Effector memory CD8-positive, alpha-beta T cell (primary cell): Measurements from ENCODE around the gene LSM7.
A peak's percentile ranks its signal among the peaks of the same experiment; 100 is the strongest.
"Not testable (repeated sequence)": the region's sequence is repeated elsewhere in the genome, so short reads cannot be mapped to it uniquely, and the experiment has no call there.

Experiments used
- ATAC-seq: fragments of 150-1000 bp; cut with Tn5 transposase; replicated peaks from 2 replicates; pipeline ENCODE4 v1.10.0; 2021; ENCODE audit warnings: mild to moderate bottlenecking, moderate library complexity
- DNase-seq, 3 experiments: peaks; one replicate each; pipeline ENCODE4 v3.0.0; 2021
- H3K27ac Mint-ChIP-seq, 2 donors: one replicate each; pipeline ENCODE4 v1.8.0; 2022; ENCODE audit warnings: mild to moderate bottlenecking in 2 of 2, mixed read lengths in 2 of 2, moderate library complexity in 2 of 2
- H3K27me3 Mint-ChIP-seq, 2 donors: one replicate each; pipeline ENCODE4 v1.8.0; 2022; ENCODE audit warnings: mixed read lengths in 2 of 2
- H3K36me3 Mint-ChIP-seq: one replicate; pipeline ENCODE4 v1.8.0; 2022; ENCODE audit warnings: mild to moderate bottlenecking, moderate library complexity, mixed read lengths; ENCODE audit not compliant: insufficient read depth
- H3K4me1 Mint-ChIP-seq, 2 donors: one replicate each; pipeline ENCODE4 v1.8.0; 2022; ENCODE audit warnings: low read depth in 2 of 2, mixed read lengths in 2 of 2
- H3K4me3 Mint-ChIP-seq, 2 donors: one replicate each; pipeline ENCODE4 v1.8.0; 2022; ENCODE audit warnings: mild to moderate bottlenecking in 2 of 2, mixed read lengths in 2 of 2, moderate library complexity in 2 of 2
- H3K9me3 Mint-ChIP-seq, 2 donors: one replicate each; pipeline ENCODE4 v1.8.0; 2022; ENCODE audit warnings: mixed read lengths in 2 of 2

The LSM7 gene

GRCh38 chr19:2349818-2350217 is 21.4 kb upstream of the LSM7 start:
- not testable (repeated sequence) for DNase-seq, H3K27me3 Mint-ChIP-seq, H3K4me3 Mint-ChIP-seq, H3K36me3 Mint-ChIP-seq, H3K4me1 Mint-ChIP-seq, H3K27ac Mint-ChIP-seq, ATAC-seq, H3K9me3 Mint-ChIP-seq

DNA sequence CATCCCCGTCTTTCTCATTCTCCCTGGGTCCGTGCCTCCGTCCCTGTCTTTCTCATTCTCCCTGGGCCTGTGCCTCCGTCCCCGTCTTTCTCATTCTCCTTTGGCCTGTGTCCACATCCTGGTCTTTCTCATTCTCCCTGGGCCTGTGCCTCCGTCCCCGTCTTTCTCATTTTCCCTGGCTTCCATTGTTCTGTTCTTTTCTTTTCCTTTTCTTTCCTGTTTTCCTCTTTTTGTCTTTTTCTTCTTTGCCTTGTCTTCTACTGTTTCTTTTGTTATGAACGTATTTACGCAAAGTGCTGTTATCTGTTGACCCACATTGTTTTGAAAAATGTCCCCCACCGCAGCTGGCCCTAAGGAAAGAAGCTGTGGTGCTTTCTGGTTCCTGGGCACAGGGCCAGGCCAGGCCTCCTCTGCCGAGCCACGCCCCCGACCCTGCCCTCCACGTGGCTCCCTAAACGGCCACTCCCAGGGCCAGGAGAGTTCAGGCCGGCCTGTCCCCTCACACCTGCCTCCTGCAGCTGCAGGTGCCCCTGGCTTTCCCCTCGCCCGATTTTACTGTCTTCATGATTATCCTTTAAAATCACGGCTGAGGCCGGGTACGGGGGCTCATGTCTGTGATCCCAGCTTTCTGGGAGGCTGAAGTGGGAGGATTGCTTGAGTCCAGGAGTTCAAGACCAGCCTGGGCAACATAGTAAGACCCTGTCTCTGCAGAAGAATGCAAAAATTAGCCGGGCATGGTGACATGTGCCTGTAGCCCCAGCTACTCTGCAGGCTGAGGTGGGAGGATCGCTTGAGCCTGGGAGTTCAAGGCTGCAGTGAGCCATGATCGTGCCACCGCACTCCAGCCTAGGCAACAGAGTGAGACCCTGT is 17.6 kb upstream of the LSM7 start:
- no peak for ATAC-seq
- H3K4me3 Mint-ChIP-seq, result no peak overlapping the region
- H3K36me3 Mint-ChIP-seq, result peaks cover 3% of the 10 kb centered on the region
- DNase-seq, result no peak
- peak overlapping the region in 1 of 2 donors; percentile 35 for H3K27ac Mint-ChIP-seq
- no peaks in the 10 kb centered on the region for H3K9me3 Mint-ChIP-seq
- no peaks in the 10 kb centered on the region for H3K4me1 Mint-ChIP-seq
- H3K27me3 Mint-ChIP-seq, result no peaks in the 10 kb centered on the region

GRCh38 chr19:2345076-2345475 is 16.7 kb upstream of the LSM7 start:
- ATAC-seq, result no peak
- Mint-ChIP-seq H3K4me3 (no peak overlapping the region), H3K9me3 (no peaks in the 10 kb centered on the region), H3K27ac (no peak overlapping the region), H3K4me1 (no peaks in the 10 kb centered on the region), H3K27me3 (no peaks in the 10 kb centered on the region), H3K36me3 (peaks cover 3% of the 10 kb centered on the region)
- no peak for DNase-seq

- no peak for ATAC-seq
- H3K9me3 Mint-ChIP-seq, result no peaks in the 10 kb centered on the region
- no peak overlapping the region for H3K27ac Mint-ChIP-seq
- peaks cover 3% of the 10 kb centered on the region for H3K36me3 Mint-ChIP-seq
- H3K27me3 Mint-ChIP-seq, result no peaks in the 10 kb centered on the region
- H3K4me3 Mint-ChIP-seq, result no peak overlapping the region
- H3K4me1 Mint-ChIP-seq, result no peaks in the 10 kb centered on the region
- DNase-seq, result no peak
These were observed 16.0 kb upstream of the LSM7 start for GRCh38 chr19:2344381-2344870.

DNA sequence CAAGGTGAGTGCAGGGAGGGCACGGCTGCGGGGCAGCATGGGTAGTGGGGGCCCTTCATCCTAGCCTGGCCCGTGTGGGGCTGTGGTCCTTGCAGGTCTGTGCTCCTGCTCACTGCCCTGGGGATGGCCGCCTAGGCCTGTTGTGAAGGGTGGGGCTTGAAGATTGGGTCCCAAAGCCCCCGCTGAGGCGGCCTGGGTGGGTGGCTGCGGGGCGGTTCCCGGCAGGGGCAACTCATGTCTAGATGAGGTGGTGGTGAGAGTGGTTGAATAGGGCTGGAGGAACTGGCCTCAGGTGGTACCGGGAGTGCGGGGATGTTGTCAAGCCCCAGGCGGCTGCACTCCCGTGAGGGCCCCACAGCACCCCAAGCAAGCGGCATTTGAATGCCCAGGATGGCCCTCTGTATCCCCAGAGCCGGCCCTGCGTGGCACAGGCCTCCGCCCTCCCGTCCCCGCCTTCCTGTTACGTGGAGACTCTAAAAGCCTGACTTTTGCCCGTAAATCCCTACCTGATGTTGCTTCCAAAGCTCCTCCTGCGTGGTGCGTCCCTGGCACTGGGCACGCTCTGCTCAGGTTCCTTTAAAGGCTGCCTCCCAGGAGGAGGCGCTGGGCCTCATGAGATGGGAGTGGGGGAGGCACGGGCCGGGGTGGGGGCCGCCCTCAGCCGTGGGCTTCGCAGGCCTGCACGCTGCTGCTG is 15.1 kb upstream of the LSM7 start:
- ATAC-seq, result no peak
- Mint-ChIP-seq H3K36me3 (peaks cover 6% of the 10 kb centered on the region), H3K9me3 (no peaks in the 10 kb centered on the region), H3K4me3 (no peak overlapping the region), H3K27ac (no peak overlapping the region), H3K4me1 (no peaks in the 10 kb centered on the region), H3K27me3 (no peaks in the 10 kb centered on the region)
- DNase-seq, result no peak

DNA sequence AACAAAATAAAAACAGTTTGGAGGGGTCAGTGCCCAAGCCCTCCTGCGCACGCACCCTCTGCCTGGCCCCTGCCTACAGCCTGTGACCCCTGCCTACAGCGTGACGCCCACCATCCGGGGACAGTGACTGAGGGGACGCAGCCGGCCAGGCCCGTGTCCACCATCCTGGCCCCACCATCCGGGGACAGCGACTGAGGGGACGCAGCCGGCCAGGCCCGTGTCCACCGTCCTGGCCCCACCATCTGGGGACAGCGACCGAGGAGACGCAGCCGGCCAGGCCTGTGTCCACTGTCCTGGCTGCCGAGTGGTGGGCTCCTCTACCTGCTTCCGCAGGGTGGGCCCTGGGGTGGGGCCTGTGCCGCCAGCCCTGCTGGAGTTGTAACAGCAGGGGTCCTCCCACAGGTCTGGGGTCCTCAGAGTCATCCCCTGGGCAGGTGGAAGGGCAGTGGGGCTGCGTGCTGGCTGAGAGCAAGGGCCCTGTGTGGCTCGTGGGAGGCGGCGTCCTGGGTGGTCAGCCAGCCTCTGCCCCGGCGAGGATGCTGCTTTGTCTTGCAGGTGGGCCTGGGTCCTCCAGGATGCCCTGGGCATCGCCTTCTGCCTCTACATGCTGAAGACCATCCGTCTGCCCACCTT is 14.4 kb upstream of the LSM7 start:
- no peak for DNase-seq
- Mint-ChIP-seq H3K27me3 (no peaks in the 10 kb centered on the region), H3K27ac (no peak overlapping the region), H3K9me3 (no peaks in the 10 kb centered on the region), H3K4me3 (no peak overlapping the region), H3K36me3 (peaks cover 6% of the 10 kb centered on the region), H3K4me1 (peaks cover 0 to under 1% of the 10 kb centered on the region in 2 donors)
- ATAC-seq, result no peak

GRCh38 chr19:2341982-2342381 is 13.6 kb upstream of the LSM7 start:
- Mint-ChIP-seq H3K27ac (no peak overlapping the region), H3K4me3 (no peak overlapping the region), H3K27me3 (no peaks in the 10 kb centered on the region), H3K4me1 (peaks cover 0 to 6% of the 10 kb centered on the region in 2 donors), H3K9me3 (no peaks in the 10 kb centered on the region), H3K36me3 (peaks cover 6% of the 10 kb centered on the region)
- DNase-seq (no peak), ATAC-seq (no peak)

DNA sequence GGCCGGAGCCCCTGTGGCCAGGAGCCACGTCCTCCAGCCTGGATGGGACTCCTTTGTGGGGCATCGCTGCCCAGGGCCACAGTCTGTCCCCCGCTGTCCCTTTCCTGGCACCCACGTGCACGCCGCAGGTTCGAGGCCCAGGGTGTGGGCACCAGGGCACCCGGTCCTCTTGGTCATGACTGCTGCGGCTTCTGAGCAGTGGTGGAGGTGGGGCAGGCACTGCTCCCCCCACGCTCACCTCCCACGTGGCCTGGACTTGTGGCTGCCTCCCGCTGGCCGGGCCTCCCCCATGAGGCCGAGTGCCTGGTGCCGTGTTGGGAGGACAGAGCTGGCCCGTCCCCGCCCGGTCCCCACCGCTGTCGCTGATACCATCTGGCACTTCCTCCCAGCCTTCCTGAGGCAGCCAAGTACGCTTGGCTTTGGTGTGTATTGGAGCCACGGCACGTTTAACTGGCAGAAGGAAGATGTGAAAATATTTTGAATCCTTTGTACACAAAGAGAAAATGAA is 12.9 kb upstream of the LSM7 start:
- DNase-seq, result no peak
- ATAC-seq, result no peak
- H3K36me3 Mint-ChIP-seq, result peaks cover 6% of the 10 kb centered on the region
- no peaks in the 10 kb centered on the region for H3K27me3 Mint-ChIP-seq
- H3K4me3 Mint-ChIP-seq, result no peak overlapping the region
- no peaks in the 10 kb centered on the region for H3K9me3 Mint-ChIP-seq
- H3K4me1 Mint-ChIP-seq, result peaks cover 2 to 9% of the 10 kb centered on the region in 2 donors
- H3K27ac Mint-ChIP-seq, result peak overlapping the region in 1 of 2 donors; percentile 26

GRCh38 chr19:2340496-2341243 is 12.3 kb upstream of the LSM7 start:
- no peak for ATAC-seq
- Mint-ChIP-seq H3K27ac (no peak overlapping the region), H3K9me3 (no peaks in the 10 kb centered on the region), H3K4me1 (peaks cover 9 to 15% of the 10 kb centered on the region in 2 donors), H3K27me3 (no peaks in the 10 kb centered on the region), H3K36me3 (peaks cover 6% of the 10 kb centered on the region), H3K4me3 (no peak overlapping the region)
- DNase-seq, result no peak

- ATAC-seq, result no peak
These were observed 11.4 kb upstream of the LSM7 start for GRCh38 chr19:2339644-2340310.

GRCh38 chr19:2338751-2339643 is 10.6 kb upstream of the LSM7 start:
- H3K27me3 Mint-ChIP-seq, result no peaks in the 10 kb centered on the region
- peaks cover 11 to 16% of the 10 kb centered on the region in 2 donors for H3K4me1 Mint-ChIP-seq
- peaks cover 9% of the 10 kb centered on the region for H3K36me3 Mint-ChIP-seq
- DNase-seq (no peak), ATAC-seq (no peak)
- H3K4me3 Mint-ChIP-seq, result no peak overlapping the region
- H3K27ac Mint-ChIP-seq, result peak overlapping the region in 1 of 2 donors; percentile 23
- H3K9me3 Mint-ChIP-seq, result no peaks in the 10 kb centered on the region

More at GRCh38 chr19:2339644-2340310, 11.4 kb upstream of the LSM7 start:
- Mint-ChIP-seq H3K4me1 (peaks cover 11 to 16% of the 10 kb centered on the region in 2 donors), H3K9me3 (no peaks in the 10 kb centered on the region), H3K4me3 (no peak overlapping the region), H3K36me3 (peaks cover 9% of the 10 kb centered on the region), H3K27me3 (no peaks in the 10 kb centered on the region), H3K27ac (no peak overlapping the region)
- DNase-seq, result no peak
